Ishikawa (cell line): ENCODE measurements around the gene MED4.

Source experiments
- CEBPB ChIP-seq: IDR thresholded peaks from 2 replicates; pipeline ENCODE4 v1.6.1; 2012
- CREB1 ChIP-seq: IDR thresholded peaks from 2 replicates; pipeline ENCODE4 v1.6.1; 2012; ENCODE audit warnings: low read depth
- EP300 ChIP-seq: IDR thresholded peaks from 2 replicates; pipeline ENCODE4 v1.6.1; 2012; ENCODE audit warnings: borderline replicate concordance
- FOXM1 ChIP-seq: IDR thresholded peaks from 2 replicates; pipeline ENCODE4 v1.6.1; 2012; ENCODE audit warnings: low read depth, borderline replicate concordance
- NFIC ChIP-seq: IDR thresholded peaks from 2 replicates; pipeline ENCODE4 v1.6.1; 2012
- RAD21 ChIP-seq: IDR thresholded peaks from 2 replicates; pipeline ENCODE4 v1.6.1; 2012; ENCODE audit warnings: low read depth
- TAF1 ChIP-seq: IDR thresholded peaks from 2 replicates; pipeline ENCODE4 v1.6.1; 2012; ENCODE audit warnings: low read depth, mild to moderate bottlenecking
- TEAD4 ChIP-seq: IDR thresholded peaks from 2 replicates; pipeline ENCODE4 v1.6.1; 2012
- YY1 ChIP-seq: IDR thresholded peaks from 2 replicates; pipeline ENCODE4 v1.6.1; 2012; ENCODE audit warnings: low read depth
- ZBTB7A ChIP-seq: IDR thresholded peaks from 2 replicates; pipeline ENCODE4 v1.6.1; 2012; ENCODE audit warnings: low read depth
- TF ChIP-seq, protein P1 (sequence below): IDR thresholded peaks from 2 replicates; pipeline ENCODE4 v1.6.1; 2012
- TF ChIP-seq, protein P2 (sequence below): IDR thresholded peaks from 2 replicates; pipeline ENCODE4 v1.6.1; 2012
- TF ChIP-seq, protein P3 (sequence below): IDR thresholded peaks from 2 replicates; pipeline ENCODE4 v1.6.1; 2012; ENCODE audit warnings: low read depth, mild to moderate bottlenecking

DNA sequence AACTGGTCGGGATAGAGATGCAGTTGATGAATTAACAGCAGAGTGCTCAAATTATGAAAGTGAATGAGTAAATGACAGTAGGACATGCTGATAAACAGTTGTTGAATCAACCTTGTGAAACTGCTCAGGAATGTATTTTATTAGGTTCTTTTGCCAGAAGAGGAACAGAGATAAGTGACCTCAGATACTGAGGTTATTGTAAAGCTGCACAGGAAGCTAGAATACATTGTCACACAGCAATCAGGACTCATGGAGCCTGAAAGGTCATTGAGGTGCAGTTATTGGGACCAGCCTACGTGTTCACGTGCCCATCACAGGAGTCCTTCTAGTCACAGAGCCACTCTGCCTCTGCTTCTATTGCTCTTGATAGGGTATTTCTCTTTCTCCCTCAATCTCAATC, 47.5 kb upstream of the MED4 start:
- no peak for TF ChIP-seq FOXM1
- TF ChIP-seq, protein P1, sequence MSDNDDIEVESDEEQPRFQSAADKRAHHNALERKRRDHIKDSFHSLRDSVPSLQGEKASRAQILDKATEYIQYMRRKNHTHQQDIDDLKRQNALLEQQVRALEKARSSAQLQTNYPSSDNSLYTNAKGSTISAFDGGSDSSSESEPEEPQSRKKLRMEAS, result no peak
- TF ChIP-seq, protein P2, sequence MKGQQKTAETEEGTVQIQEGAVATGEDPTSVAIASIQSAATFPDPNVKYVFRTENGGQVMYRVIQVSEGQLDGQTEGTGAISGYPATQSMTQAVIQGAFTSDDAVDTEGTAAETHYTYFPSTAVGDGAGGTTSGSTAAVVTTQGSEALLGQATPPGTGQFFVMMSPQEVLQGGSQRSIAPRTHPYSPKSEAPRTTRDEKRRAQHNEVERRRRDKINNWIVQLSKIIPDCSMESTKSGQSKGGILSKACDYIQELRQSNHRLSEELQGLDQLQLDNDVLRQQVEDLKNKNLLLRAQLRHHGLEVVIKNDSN, result no peak
- no peak for TF ChIP-seq YY1
- TF ChIP-seq, protein P3, sequence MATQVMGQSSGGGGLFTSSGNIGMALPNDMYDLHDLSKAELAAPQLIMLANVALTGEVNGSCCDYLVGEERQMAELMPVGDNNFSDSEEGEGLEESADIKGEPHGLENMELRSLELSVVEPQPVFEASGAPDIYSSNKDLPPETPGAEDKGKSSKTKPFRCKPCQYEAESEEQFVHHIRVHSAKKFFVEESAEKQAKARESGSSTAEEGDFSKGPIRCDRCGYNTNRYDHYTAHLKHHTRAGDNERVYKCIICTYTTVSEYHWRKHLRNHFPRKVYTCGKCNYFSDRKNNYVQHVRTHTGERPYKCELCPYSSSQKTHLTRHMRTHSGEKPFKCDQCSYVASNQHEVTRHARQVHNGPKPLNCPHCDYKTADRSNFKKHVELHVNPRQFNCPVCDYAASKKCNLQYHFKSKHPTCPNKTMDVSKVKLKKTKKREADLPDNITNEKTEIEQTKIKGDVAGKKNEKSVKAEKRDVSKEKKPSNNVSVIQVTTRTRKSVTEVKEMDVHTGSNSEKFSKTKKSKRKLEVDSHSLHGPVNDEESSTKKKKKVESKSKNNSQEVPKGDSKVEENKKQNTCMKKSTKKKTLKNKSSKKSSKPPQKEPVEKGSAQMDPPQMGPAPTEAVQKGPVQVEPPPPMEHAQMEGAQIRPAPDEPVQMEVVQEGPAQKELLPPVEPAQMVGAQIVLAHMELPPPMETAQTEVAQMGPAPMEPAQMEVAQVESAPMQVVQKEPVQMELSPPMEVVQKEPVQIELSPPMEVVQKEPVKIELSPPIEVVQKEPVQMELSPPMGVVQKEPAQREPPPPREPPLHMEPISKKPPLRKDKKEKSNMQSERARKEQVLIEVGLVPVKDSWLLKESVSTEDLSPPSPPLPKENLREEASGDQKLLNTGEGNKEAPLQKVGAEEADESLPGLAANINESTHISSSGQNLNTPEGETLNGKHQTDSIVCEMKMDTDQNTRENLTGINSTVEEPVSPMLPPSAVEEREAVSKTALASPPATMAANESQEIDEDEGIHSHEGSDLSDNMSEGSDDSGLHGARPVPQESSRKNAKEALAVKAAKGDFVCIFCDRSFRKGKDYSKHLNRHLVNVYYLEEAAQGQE, result no peak
- no peak for TF ChIP-seq TAF1
- no peak for TF ChIP-seq ZBTB7A
- TF ChIP-seq EP300, result no peak
- no peak for TF ChIP-seq CEBPB
- no peak for TF ChIP-seq TEAD4
- no peak for TF ChIP-seq RAD21
- no peak for TF ChIP-seq CREB1
- TF ChIP-seq NFIC, result no peak
